GM18498 (cell line): ENCODE measurements around the gene NPBWR2.
"Not testable (repeated sequence)": the region's sequence is repeated elsewhere in the genome, so short reads cannot be mapped to it uniquely, and the experiment has no call there.

Experiments
- ATAC-seq: cut with Tn5 transposase; IDR thresholded peaks from one replicate; pipeline ENCODE4 v1.9.1; 2021; ENCODE audit warnings: mild to moderate bottlenecking, moderate library complexity; ENCODE audit not compliant: unreplicated experiment

The NPBWR2 gene

GRCh38 chr20:64087226-64087825 is 20.0 kb downstream of the NPBWR2 start:
- not testable (repeated sequence) for ATAC-seq

DNA sequence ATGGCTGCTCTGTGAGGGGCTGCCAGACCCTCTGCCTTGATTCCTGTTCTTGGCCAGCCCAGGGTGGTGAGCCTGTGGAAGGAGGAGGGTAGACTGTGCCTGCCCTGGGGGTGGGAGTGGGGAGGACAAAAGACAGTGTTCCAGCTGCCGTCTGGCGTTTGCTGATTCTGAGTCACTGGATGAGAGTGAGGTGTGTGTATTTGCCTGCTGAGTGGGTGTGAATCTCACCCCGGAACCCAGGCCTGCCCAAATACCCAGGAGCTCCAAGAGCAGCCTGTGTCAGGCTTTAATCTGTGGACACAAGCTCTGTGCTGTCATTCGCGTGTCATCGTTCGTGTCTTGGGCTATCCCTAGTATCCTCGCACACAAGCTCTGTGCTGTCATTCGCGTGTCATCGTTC is 20.6 kb downstream of the NPBWR2 start:
- no peak for ATAC-seq

GRCh38 chr20:64084685-64085152 is 22.6 kb downstream of the NPBWR2 start:
- ATAC-seq, result no peak

- no peak for ATAC-seq
Observed at GRCh38 chr20:64083804-64084684, 23.3 kb downstream of the NPBWR2 start, which contains the start of gene LKAAEAR1. TSS of gene LKAAEAR1 (minus strand) at chr20:64084398. CDS start at chr20:64084219, 179 bp downstream.

GRCh38 chr20:64083378-64083803 is 24.0 kb downstream of the NPBWR2 start:
- ATAC-seq, result no peak

DNA sequence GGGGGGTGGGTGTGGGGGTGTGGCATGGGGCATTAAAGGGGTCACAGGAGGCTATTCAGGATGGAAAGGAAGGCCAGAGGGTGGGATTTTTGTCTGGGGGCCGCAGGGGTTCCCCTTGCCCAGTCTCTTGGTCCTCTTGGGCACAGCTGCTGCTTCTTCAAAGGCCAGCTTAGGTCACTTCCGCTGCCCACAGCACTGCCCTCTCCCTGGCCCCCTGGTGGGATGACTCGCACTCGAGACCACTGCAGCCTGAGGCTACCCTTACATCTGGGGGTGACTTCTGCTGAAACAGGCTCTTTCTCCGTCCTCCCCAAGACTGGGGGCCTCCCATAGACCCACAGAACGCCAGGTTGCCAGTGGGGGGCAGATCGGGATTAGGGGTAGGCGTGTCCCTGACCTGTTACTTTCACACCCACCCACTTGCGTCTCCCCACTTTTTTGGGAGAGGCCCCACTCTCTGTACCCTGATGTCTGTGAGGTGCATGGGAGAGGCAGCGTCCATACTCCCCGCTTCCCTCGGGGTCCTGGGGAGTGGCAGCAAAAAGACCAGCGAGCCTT is 24.5 kb downstream of the NPBWR2 start:
- ATAC-seq, result no peak

DNA sequence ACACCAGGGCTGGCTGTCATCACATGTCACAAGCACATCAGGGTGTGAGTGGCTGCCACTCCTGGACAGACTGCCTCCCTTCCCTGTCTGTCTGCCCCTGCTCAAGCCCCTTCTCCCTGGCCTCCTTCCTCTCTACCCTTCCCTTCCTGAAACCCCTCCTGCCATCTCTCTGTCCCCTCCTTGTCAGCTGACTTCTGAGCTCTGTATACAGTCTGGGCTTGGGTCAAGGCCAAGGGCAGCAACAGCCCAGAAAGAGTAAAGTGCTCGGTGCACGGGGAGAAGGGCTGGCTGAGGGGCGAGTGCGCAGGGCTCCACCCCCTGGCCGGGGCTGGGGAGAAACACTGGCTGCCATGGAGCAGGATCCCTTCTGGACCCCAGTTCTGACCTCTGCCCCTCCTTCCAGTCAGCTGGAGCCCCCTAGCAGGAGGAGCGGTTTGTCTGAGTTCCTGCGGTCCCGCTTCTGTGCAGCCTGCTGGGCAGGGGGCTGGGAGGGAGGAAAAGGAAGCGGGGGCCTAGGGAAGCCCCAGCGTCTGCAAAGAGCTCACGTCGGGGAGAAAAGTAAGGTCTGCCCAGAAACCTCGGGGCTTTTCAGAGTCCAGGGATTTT is 25.1 kb downstream of the NPBWR2 start:
- ATAC-seq, result no peak

DNA sequence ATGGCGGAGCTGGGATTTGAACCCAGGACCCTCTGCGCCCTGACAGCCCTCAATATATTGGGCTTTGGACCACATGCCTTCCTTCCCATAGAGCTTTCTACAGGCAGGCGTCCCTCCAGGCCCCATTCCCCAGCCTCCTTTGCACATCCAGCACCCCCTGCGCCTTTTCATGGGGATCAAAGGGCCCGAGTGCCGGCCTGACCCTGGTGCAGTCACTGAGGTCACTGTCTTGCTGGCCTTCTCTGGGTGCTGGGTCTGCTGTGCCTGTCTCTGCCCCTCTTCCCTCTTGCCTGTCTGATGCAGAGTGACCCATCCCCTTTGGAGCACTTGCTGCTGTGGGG is 25.8 kb downstream of the NPBWR2 start:
- ATAC-seq, result no peak

DNA sequence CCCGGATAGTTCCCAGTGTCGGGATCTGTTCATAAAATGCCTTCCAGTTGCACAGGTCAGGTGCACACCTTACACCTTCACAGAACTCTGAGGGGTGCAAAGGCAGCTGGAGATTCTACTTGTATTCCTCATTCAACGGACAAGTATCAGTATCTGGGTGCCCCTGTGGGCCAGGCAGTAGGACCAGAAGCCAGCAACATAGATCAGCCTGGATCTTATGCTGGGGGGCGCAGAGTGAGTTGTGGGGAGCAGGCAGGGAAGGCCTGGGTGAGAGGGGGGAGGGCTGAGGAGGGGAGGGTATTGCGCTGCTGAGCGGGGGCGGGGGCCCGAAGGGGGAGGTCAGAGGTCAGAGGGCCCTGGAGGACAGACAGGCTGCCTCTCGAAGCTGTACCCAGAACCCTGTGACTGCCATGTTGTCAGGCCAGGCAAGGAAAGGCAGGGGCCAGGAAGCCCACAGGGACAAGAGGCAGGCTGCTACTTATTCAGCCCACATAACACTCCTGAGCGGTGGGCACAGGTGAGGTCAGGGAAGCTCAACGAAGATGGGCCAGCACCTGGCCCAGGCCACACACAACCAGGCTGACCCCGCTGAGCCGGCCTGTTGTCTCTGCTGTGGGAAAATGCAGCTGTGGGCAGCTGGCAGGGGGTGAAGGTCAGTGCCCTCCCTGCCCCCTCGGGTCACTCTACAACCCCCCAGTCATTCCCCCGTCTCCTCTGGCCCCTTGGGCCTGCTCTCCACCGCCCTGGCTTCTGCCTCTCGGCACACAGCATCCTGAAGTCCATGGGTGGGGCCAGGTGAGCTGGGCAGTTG is 26.3 kb downstream of the NPBWR2 start:
- no peak for ATAC-seq

DNA sequence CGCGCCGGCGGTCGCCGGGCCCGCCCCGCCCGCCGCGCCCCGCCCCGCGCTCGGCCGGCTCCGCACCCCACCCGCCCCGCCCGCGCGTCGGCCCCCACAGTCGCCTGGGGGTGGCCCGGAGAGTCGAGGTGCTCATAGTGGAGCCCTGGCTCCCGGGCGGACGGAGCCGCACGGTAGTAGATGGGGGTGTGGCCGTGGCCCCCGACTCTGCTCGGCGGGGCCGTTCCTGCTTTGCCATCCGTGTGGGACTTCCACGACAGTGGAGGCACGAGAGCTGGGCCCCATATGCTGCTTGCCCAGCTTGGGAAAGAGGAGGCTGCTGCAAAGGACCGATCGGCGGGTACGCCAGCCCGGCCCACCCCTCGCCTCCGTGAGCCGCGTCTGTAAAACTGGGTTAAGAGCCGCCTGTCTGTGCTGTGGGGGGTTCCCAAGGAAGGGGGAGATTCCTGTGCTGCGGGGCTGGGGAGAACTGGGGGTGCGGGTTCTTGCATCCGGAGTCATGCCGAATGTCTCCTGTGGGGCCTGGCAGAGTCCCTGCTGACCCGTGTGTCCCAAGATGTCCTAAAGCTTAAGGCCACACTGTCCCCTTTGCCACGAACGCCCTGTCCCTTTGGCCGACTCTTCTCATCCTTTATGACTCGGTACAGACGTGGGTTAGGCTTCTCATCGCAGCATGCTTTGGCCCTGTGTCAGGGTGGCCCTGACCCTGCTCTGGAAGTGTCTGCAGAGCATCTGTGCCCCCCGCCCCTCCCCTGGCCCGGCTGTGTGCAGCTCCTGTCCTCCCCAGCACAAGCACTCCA is 27.2 kb downstream of the NPBWR2 start, which contains the start of gene OPRL1:
Gene OPRL1, plus strand, starts transcription at position 70 of the 800 bp plus-strand sequence. CDS start 12,639 bp downstream, outside the sequence.
- peak; percentile 1 for ATAC-seq

- peak; percentile 55 for ATAC-seq
Observed at GRCh38 chr20:64079273-64080012, 27.9 kb downstream of the NPBWR2 start, which contains the start of gene RGS19. TSS of gene RGS19 (minus strand) at chr20:64079518. CDS start at chr20:64076886, 2,632 bp downstream.

- no peak for ATAC-seq
Observed at GRCh38 chr20:64078934-64079272, 28.5 kb downstream of the NPBWR2 start.

GRCh38 chr20:64077876-64078551 is 29.4 kb downstream of the NPBWR2 start:
- no peak for ATAC-seq

DNA sequence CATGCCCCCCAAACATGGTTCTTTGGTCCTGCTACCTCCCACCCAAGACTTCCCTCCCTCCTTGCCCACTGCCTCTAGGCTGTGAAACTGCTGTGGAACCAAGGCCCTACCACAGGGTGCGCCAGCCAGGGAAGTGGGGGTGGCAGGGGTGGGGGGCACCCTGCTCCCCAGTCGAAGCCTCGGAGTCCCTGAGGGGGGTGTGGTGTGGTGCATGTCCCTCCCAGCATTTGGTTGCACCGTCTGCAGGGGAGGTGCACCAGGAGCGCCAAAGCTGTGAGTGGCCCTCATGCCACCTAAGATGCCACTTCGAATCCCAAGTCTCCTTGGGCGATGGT is 29.9 kb downstream of the NPBWR2 start:
- ATAC-seq, result no peak

GRCh38 chr20:64077094-64077493 is 30.3 kb downstream of the NPBWR2 start:
- ATAC-seq, result no peak

GRCh38 chr20:64076061-64076997 is 31.0 kb downstream of the NPBWR2 start:
- no peak for ATAC-seq

GRCh38 chr20:64075556-64075955 is 31.8 kb downstream of the NPBWR2 start:
- ATAC-seq, result no peak
